Smooth muscle cell (in vitro differentiated cells): ENCODE data around the gene WBP1L. TPM values are rescaled to one million over a fixed set of nuclear protein-coding genes. Genes with fewer than 3 reads are reported as not detected.

Experiments used
- DNase-seq: peaks from one replicate; lab custom pipeline; 2025; ENCODE audit not compliant: unreplicated experiment; lab: John Stamatoyannopoulos, UW
- H2AFZ ChIP-seq: fragments of 200-600 bp; sonication (generic); 2 replicates; pipeline ENCODE4 v1.6.0; 2016; ENCODE audit warnings: antibody characterized with exemption, low read depth, mild to moderate bottlenecking
- H3F3A ChIP-seq: fragments of 200-600 bp; sonication (generic); 2 replicates; pipeline ENCODE4 v1.6.0; 2017; ENCODE audit warnings: antibody characterized with exemption, low read depth
- H3K27ac ChIP-seq: fragments of 200-600 bp; sonication (generic); 2 replicates; pipeline ENCODE4 v1.5.1; 2016; ENCODE audit warnings: low read depth, mild to moderate bottlenecking
- H3K27me3 ChIP-seq: fragments of 200-600 bp; sonication (generic); 2 replicates; pipeline ENCODE4 v1.6.1; 2016; ENCODE audit warnings: low read depth, mild to moderate bottlenecking
- H3K36me3 ChIP-seq: fragments of 200-600 bp; sonication (generic); 2 replicates; pipeline ENCODE4 v1.5.1; 2016; ENCODE audit warnings: low read depth
- H3K4me1 ChIP-seq: fragments of 200-600 bp; sonication (generic); 2 replicates; pipeline ENCODE4 v1.5.1; 2016; ENCODE audit warnings: low read depth
- H3K4me2 ChIP-seq: fragments of 200-600 bp; sonication (generic); 2 replicates; pipeline ENCODE4 v1.6.0; 2016; ENCODE audit warnings: mild to moderate bottlenecking
- H3K4me3 ChIP-seq: fragments of 200-600 bp; sonication (generic); 2 replicates; pipeline ENCODE4 v1.5.1; 2016; ENCODE audit warnings: mild to moderate bottlenecking
- H3K79me2 ChIP-seq: fragments of 200-600 bp; sonication (generic); 2 replicates; pipeline ENCODE4 v1.6.0; 2016; ENCODE audit warnings: low read depth, mild to moderate bottlenecking
- H3K9ac ChIP-seq: fragments of 200-600 bp; sonication (generic); 2 replicates; pipeline ENCODE4 v1.6.0; 2016; ENCODE audit warnings: low read depth
- H3K9me3 ChIP-seq: fragments of 200-600 bp; sonication (generic); replicated peaks from 2 replicates; pipeline ENCODE4 v1.5.1; 2016; ENCODE audit warnings: low read depth
- H4K20me1 ChIP-seq: fragments of 200-600 bp; sonication (generic); 2 replicates; pipeline ENCODE4 v1.6.0; 2016; ENCODE audit warnings: low read depth
- CTCF ChIP-seq: fragments of 200-600 bp; sonication (generic); IDR thresholded peaks from 2 replicates; pipeline ENCODE4 v1.5.1; 2017; ENCODE audit warnings: borderline replicate concordance, mild to moderate bottlenecking, antibody characterized with exemption; ENCODE audit not compliant: insufficient read depth, poor library complexity, severe bottlenecking
- WGBS: methylation state at CpG from one replicate; pipeline ENCODE4 v1.1.7; 2016; ENCODE audit warnings: low lambda C conversion rate; 5-methylcytosine and 5-hydroxymethylcytosine counted together
- polyA plus RNA-seq: library from polyadenylated mRNA; unstranded; fragments of >200 nt; fragmentation: Nextera tagmentation; extraction: Ambion mirVana; gene quantifications from 2 replicates; pipeline ENCODE4 v1.2.1, GENCODE V29; 2016
- total RNA-seq: library from RNA; depleted of rRNA; stranded (reverse); fragments of >200 nt; gene quantifications from 2 replicates; pipeline ENCODE4 v1.2.3, GENCODE V29; 2014

WBP1L gene
- total and polyA plus RNA-seq, 2 experiments from 2014 or later, result 18.0 to 45.3 TPM

- no peak for TF ChIP-seq CTCF
- Histone ChIP-seq H2AFZ (no peak overlapping the region), H3K4me2 (no peak overlapping the region), H3K9me3 (no peaks in the 10 kb centered on the region), H3K4me1 (peaks cover 4% of the 10 kb centered on the region), H3K4me3 (no peak overlapping the region), H3K27me3 (no peaks in the 10 kb centered on the region), H3F3A (peaks cover 3% of the 10 kb centered on the region), H3K27ac (no peak overlapping the region), H3K36me3 (no peaks in the 10 kb centered on the region), H4K20me1 (peaks cover 22% of the 10 kb centered on the region), H3K79me2 (peaks cover 41% of the 10 kb centered on the region), H3K9ac (no peak overlapping the region)
- no peak for DNase-seq
- WGBS, result 83% methylated on average over 4 of the region's 4 CpGs
Measured at GRCh38 chr10:102808380-102808779, 64.6 kb downstream of the WBP1L start.

GRCh38 chr10:102811346-102811745, 67.6 kb downstream of the WBP1L start:
- Histone ChIP-seq H3K9ac (no peak overlapping the region), H3K9me3 (no peaks in the 10 kb centered on the region), H3K4me2 (no peak overlapping the region), H3K79me2 (peaks cover 22% of the 10 kb centered on the region), H4K20me1 (peaks cover 26% of the 10 kb centered on the region), H3F3A (peaks cover 11% of the 10 kb centered on the region), H3K4me3 (no peak overlapping the region), H3K27me3 (no peaks in the 10 kb centered on the region), H3K27ac (no peak overlapping the region), H3K4me1 (peaks cover 4% of the 10 kb centered on the region), H3K36me3 (no peaks in the 10 kb centered on the region), H2AFZ (no peak overlapping the region)
- TF ChIP-seq CTCF, result no peak
- 98% methylated on average over 3 of the region's 3 CpGs for WGBS
- DNase-seq, result no peak

GRCh38 chr10:102812231-102812876, 68.6 kb downstream of the WBP1L start:
- Histone ChIP-seq H3K27ac (no peak overlapping the region), H3K9me3 (no peaks in the 10 kb centered on the region), H3K4me3 (no peak overlapping the region), H3K9ac (no peak overlapping the region), H3K4me1 (peaks cover 4% of the 10 kb centered on the region), H4K20me1 (peaks cover 22% of the 10 kb centered on the region), H3F3A (peaks cover 8% of the 10 kb centered on the region), H3K27me3 (no peaks in the 10 kb centered on the region), H3K36me3 (no peaks in the 10 kb centered on the region), H3K79me2 (peaks cover 12% of the 10 kb centered on the region), H3K4me2 (no peak overlapping the region), H2AFZ (no peak overlapping the region)
- WGBS, result 96% methylated on average over 9 of the region's 9 CpGs
- no peak for TF ChIP-seq CTCF
- no peak for DNase-seq

GRCh38 chr10:102813017-102813541, 69.3 kb downstream of the WBP1L start:
- Histone ChIP-seq H3F3A (peaks cover 8% of the 10 kb centered on the region), H4K20me1 (peaks cover 15% of the 10 kb centered on the region), H3K27ac (no peak overlapping the region), H3K4me1 (peaks cover 4% of the 10 kb centered on the region), H3K9ac (no peak overlapping the region), H3K36me3 (no peaks in the 10 kb centered on the region), H3K9me3 (no peaks in the 10 kb centered on the region), H2AFZ (no peak overlapping the region), H3K4me3 (no peak overlapping the region), H3K27me3 (no peaks in the 10 kb centered on the region), H3K4me2 (no peak overlapping the region), H3K79me2 (peaks cover 5% of the 10 kb centered on the region)
- no peak for TF ChIP-seq CTCF
- no peak for DNase-seq
- WGBS, result 95% methylated on average over 17 of the region's 17 CpGs
